A172 (cell line): ENCODE measurements around the gene NEURL1. TPM values are rescaled to one million over a fixed set of nuclear protein-coding genes. Genes with fewer than 3 reads are reported as not detected.

Experiments used
- DNase-seq: peaks from one replicate; pipeline ENCODE4 v3.0.0-alpha.2; 2015; ENCODE audit warnings: low spot score
- total RNA-seq: library from RNA; depleted of rRNA; stranded (reverse); fragments of >200 nt; shearing (Covaris generic); gene quantifications from 2 replicates; pipeline ENCODE4 v1.2.3, GENCODE V29; 2014; rRNA removed

NEURL1 gene
- 0.17 TPM in 1 of 2 replicates, not detected in the other for total RNA-seq

- DNase-seq, result no peak
These were observed at the start of gene NEURL1 for GRCh38 chr10:103493362-103493915. Gene NEURL1 (plus strand): TSS chr10:103493705. CDS start chr10:103494388, 683 bp downstream.

GRCh38 chr10:103444478-103444877 lies 49.0 kb upstream of the NEURL1 start:
- no peak for DNase-seq

- no peak for DNase-seq
These were observed 48.1 kb upstream of the NEURL1 start for GRCh38 chr10:103445366-103445765.

- DNase-seq, result peak; percentile 91
These were observed 47.5 kb upstream of the NEURL1 start for GRCh38 chr10:103445767-103446567.

GRCh38 chr10:103447187-103447586 lies 46.3 kb upstream of the NEURL1 start:
- DNase-seq, result no peak

- DNase-seq, result peak; percentile 74
These were observed 44.8 kb upstream of the NEURL1 start for GRCh38 chr10:103448746-103449145.

GRCh38 chr10:103449208-103450144 lies 44.0 kb upstream of the NEURL1 start:
- no peak for DNase-seq

GRCh38 chr10:103450201-103450695 lies 43.3 kb upstream of the NEURL1 start:
- no peak for DNase-seq

- peak; percentile 88 for DNase-seq
These were observed 42.3 kb upstream of the NEURL1 start for GRCh38 chr10:103451091-103451813.

GRCh38 chr10:103451831-103452505 lies 41.5 kb upstream of the NEURL1 start, which contains the start of gene CALHM2:
Gene CALHM2 (minus strand): TSS chr10:103452370. CDS start chr10:103449941, 2,429 bp downstream.
- DNase-seq, result peak; percentile 26

- DNase-seq, result no peak
These were observed 40.8 kb upstream of the NEURL1 start for GRCh38 chr10:103452506-103453230.

GRCh38 chr10:103454026-103454425 lies 39.5 kb upstream of the NEURL1 start:
- no peak for DNase-seq

GRCh38 chr10:103455235-103455634 lies 38.3 kb upstream of the NEURL1 start:
- no peak for DNase-seq

- no peak for DNase-seq
These were observed 37.3 kb upstream of the NEURL1 start for GRCh38 chr10:103456074-103456660.

- DNase-seq, result no peak
These were observed 36.3 kb upstream of the NEURL1 start for GRCh38 chr10:103457176-103457712.

GRCh38 chr10:103457896-103458583 lies 35.5 kb upstream of the NEURL1 start:
- no peak for DNase-seq

GRCh38 chr10:103458720-103459119 lies 34.8 kb upstream of the NEURL1 start, which contains the start of gene CALHM1:
Gene CALHM1 (minus strand): TSS chr10:103458900. CDS start chr10:103458751, 149 bp downstream.
- no peak for DNase-seq

- DNase-seq, result no peak
These were observed 33.9 kb upstream of the NEURL1 start for GRCh38 chr10:103459615-103460014.
